ENCODE measurements around the gene NRGN.

GRCh38 chr11:124766156-124766555, 26.4 kb downstream of the NRGN start:
- no peak for TF ChIP-seq CTCF (optimal IDR thresholded peaks at IDR 0.05 in 1 of 3, IDR thresholded peaks at IDR 0.05 in 1 of 3, conservative IDR thresholded peaks at IDR 0.05 in 1 of 3; ENCODE audit: extremely low read depth in 1 of 3, insufficient read depth in 2 of 3, low read length in 3 of 3)
- TF ChIP-seq EZH2 (IDR thresholded peaks at IDR 0.05; ENCODE audit: low read length): no peak

Measured in keratinocyte (primary cell).